Activated T-helper 2 cell treated with anti-CD3 and anti-CD28 coated beads, Interferon-gamma antibody, Interleukin-2, Interleukin-4, amounts not matched to agents 10 μg/mL and 5 μg/mL and 100 μg/mL, durations not matched to agents 14 hours and 24 hours and 36 hours (primary cell): ENCODE data around the gene RANGRF. TPM values are rescaled to one million over a fixed set of nuclear protein-coding genes. Genes with fewer than 3 reads are reported as not detected.

Source experiments
- DNase-seq: peaks from one replicate; pipeline ENCODE4 v3.0.0; 2021; ENCODE audit warnings: low spot score
- H3K27ac Mint-ChIP-seq: one replicate; pipeline ENCODE4 v1.8.0; 2021; ENCODE audit warnings: mixed read lengths
- H3K27me3 Mint-ChIP-seq: one replicate; pipeline ENCODE4 v1.8.0; 2021; ENCODE audit warnings: low read depth, mixed read lengths
- H3K36me3 Mint-ChIP-seq: one replicate; pipeline ENCODE4 v1.8.0; 2021; ENCODE audit warnings: low read depth, mixed read lengths
- H3K4me1 Mint-ChIP-seq: one replicate; pipeline ENCODE4 v1.8.0; 2021; ENCODE audit warnings: low read depth, mixed read lengths
- H3K4me3 Mint-ChIP-seq: one replicate; pipeline ENCODE4 v1.8.0; 2021; ENCODE audit warnings: low read depth, mild to moderate bottlenecking, moderate library complexity, mixed read lengths
- H3K9me3 Mint-ChIP-seq: one replicate; pipeline ENCODE4 v1.8.0; 2021; ENCODE audit warnings: mixed read lengths
- intact Hi-C: fragments of 100-400 bp; cut with micrococcal nuclease; formaldehyde crosslinking; loops from one replicate; pipeline ENCODE4 v1.15.1; 2023
- total RNA-seq: library from RNA; stranded (reverse); gene quantifications from 2 replicates; pipeline ENCODE4 v1.2.3, GENCODE V29; 2022

RANGRF gene
- total RNA-seq, 1 donor from 2014 or later: 61.4 TPM

GRCh38 chr17:8311131-8311790, 22.8 kb downstream of the RANGRF start:
- no peaks in the 10 kb centered on the region for H3K9me3 Mint-ChIP-seq
- DNase-seq: no peak
- no peaks in the 10 kb centered on the region for H3K36me3 Mint-ChIP-seq
- H3K27ac Mint-ChIP-seq: no peak overlapping the region
- peaks cover 7% of the 10 kb centered on the region for H3K27me3 Mint-ChIP-seq
- H3K4me3 Mint-ChIP-seq: no peak overlapping the region
- intact Hi-C loops: no loop called here
- no peaks in the 10 kb centered on the region for H3K4me1 Mint-ChIP-seq

GRCh38 chr17:8312251-8312650, 23.8 kb downstream of the RANGRF start:
- Mint-ChIP-seq H3K27ac (no peak overlapping the region), H3K4me1 (no peaks in the 10 kb centered on the region), H3K27me3 (peaks cover 9% of the 10 kb centered on the region), H3K4me3 (no peak overlapping the region), H3K36me3 (no peaks in the 10 kb centered on the region), H3K9me3 (no peaks in the 10 kb centered on the region)
- no peak for DNase-seq
- intact Hi-C loops: no loop called here

GRCh38 chr17:8312726-8313600, 24.5 kb downstream of the RANGRF start:
- Mint-ChIP-seq H3K4me1 (no peaks in the 10 kb centered on the region), H3K27ac (no peak overlapping the region), H3K4me3 (no peak overlapping the region), H3K9me3 (no peaks in the 10 kb centered on the region), H3K27me3 (peaks cover 9% of the 10 kb centered on the region), H3K36me3 (no peaks in the 10 kb centered on the region)
- no peak for DNase-seq
- intact Hi-C loops: no loop called here

GRCh38 chr17:8314797-8315763, 26.6 kb downstream of the RANGRF start:
- intact Hi-C loops: no loop called here
- DNase-seq: no peak
- Mint-ChIP-seq H3K36me3 (no peaks in the 10 kb centered on the region), H3K27ac (no peak overlapping the region), H3K4me3 (no peak overlapping the region), H3K9me3 (no peaks in the 10 kb centered on the region), H3K4me1 (no peaks in the 10 kb centered on the region), H3K27me3 (peaks cover 9% of the 10 kb centered on the region)

- Mint-ChIP-seq H3K9me3 (no peaks in the 10 kb centered on the region), H3K4me1 (no peaks in the 10 kb centered on the region), H3K27ac (no peak overlapping the region), H3K4me3 (no peak overlapping the region), H3K27me3 (peaks cover 13% of the 10 kb centered on the region), H3K36me3 (no peaks in the 10 kb centered on the region)
- intact Hi-C loops: no loop called here
- DNase-seq: no peak
Observed at GRCh38 chr17:8315764-8316217, 27.3 kb downstream of the RANGRF start.

GRCh38 chr17:8318010-8318935, 29.8 kb downstream of the RANGRF start:
- intact Hi-C loops: no loop called here
- no peaks in the 10 kb centered on the region for H3K9me3 Mint-ChIP-seq
- no peaks in the 10 kb centered on the region for H3K4me1 Mint-ChIP-seq
- no peak overlapping the region for H3K27ac Mint-ChIP-seq
- no peaks in the 10 kb centered on the region for H3K36me3 Mint-ChIP-seq
- H3K4me3 Mint-ChIP-seq: no peak overlapping the region
- DNase-seq: no peak
- peaks cover 13% of the 10 kb centered on the region for H3K27me3 Mint-ChIP-seq

GRCh38 chr17:8320262-8320661, 31.8 kb downstream of the RANGRF start:
- Mint-ChIP-seq H3K36me3 (no peaks in the 10 kb centered on the region), H3K27ac (no peak overlapping the region)

GRCh38 chr17:8320990-8321389, 32.5 kb downstream of the RANGRF start:
- intact Hi-C loops: no loop called here
- Mint-ChIP-seq H3K4me3 (no peak overlapping the region), H3K27me3 (peaks cover 29% of the 10 kb centered on the region), H3K9me3 (no peaks in the 10 kb centered on the region), H3K36me3 (no peaks in the 10 kb centered on the region), H3K4me1 (peaks cover 5% of the 10 kb centered on the region), H3K27ac (no peak overlapping the region)
- no peak for DNase-seq

More at GRCh38 chr17:8320262-8320661, 31.8 kb downstream of the RANGRF start:
- Mint-ChIP-seq H3K4me1 (peaks cover 3% of the 10 kb centered on the region), H3K9me3 (no peaks in the 10 kb centered on the region), H3K4me3 (no peak overlapping the region), H3K27me3 (peaks cover 23% of the 10 kb centered on the region)
- no peak for DNase-seq
- intact Hi-C loops: no loop called here

- no peak overlapping the region for H3K27ac Mint-ChIP-seq
- H3K4me3 Mint-ChIP-seq: no peak overlapping the region
- intact Hi-C loops: no loop called here
- H3K9me3 Mint-ChIP-seq: no peaks in the 10 kb centered on the region
- H3K27me3 Mint-ChIP-seq: peaks cover 33% of the 10 kb centered on the region
- H3K4me1 Mint-ChIP-seq: peaks cover 13% of the 10 kb centered on the region
- H3K36me3 Mint-ChIP-seq: no peaks in the 10 kb centered on the region
- DNase-seq: no peak
Observed at GRCh38 chr17:8322061-8322460, 33.6 kb downstream of the RANGRF start.

GRCh38 chr17:8324132-8324531, 35.7 kb downstream of the RANGRF start:
- intact Hi-C loops: no loop called here
- Mint-ChIP-seq H3K9me3 (no peaks in the 10 kb centered on the region), H3K27ac (no peak overlapping the region), H3K4me3 (no peak overlapping the region), H3K4me1 (peaks cover 13% of the 10 kb centered on the region), H3K36me3 (no peaks in the 10 kb centered on the region), H3K27me3 (peaks cover 48% of the 10 kb centered on the region)
- no peak for DNase-seq

- Mint-ChIP-seq H3K27me3 (peaks cover 51% of the 10 kb centered on the region), H3K27ac (no peak overlapping the region), H3K9me3 (no peaks in the 10 kb centered on the region), H3K4me1 (peaks cover 13% of the 10 kb centered on the region), H3K4me3 (no peak overlapping the region), H3K36me3 (no peaks in the 10 kb centered on the region)
- intact Hi-C loops: no loop called here
- no peak for DNase-seq
Observed at GRCh38 chr17:8324923-8325322, 36.5 kb downstream of the RANGRF start.
